PC-3 (cell line): ENCODE results near the gene SCAMP4. TPM values are rescaled to one million over a fixed set of nuclear protein-coding genes. Genes with fewer than 3 reads are reported as not detected.

ENCODE experiments used
- ATAC-seq: fragments of 200-7000 bp; cut with Tn5 transposase; 2 replicates; pipeline ENCODE4 v1.9.1; 2020; ENCODE audit warnings: mild to moderate bottlenecking, moderate library complexity
- BruUV-seq: library from RNA; stranded (reverse); fragments of 400-500 nt; replicated peaks from 2 replicates; lab custom pipeline; 2021; lab: Mats Ljungman, UMichigan
- CTCF ChIA-PET: fragments of 300-600 bp; sonication (Branson Sonifier 250); formaldehyde crosslinking; loops from one replicate; lab custom pipeline; 2022; ENCODE audit warnings: antibody characterized with exemption; lab: Charles Lee
- POLR2A ChIA-PET: fragments of 300-600 bp; sonication (Branson Sonifier 250); formaldehyde crosslinking; loops from one replicate; lab custom pipeline; 2022; ENCODE audit warnings: antibody characterized with exemption; ENCODE audit not compliant: unreplicated experiment; lab: Charles Lee
- DNase-seq: peaks from one replicate; pipeline ENCODE4 v3.0.0-alpha.2; 2015
- H2AFZ ChIP-seq: fragments of 300-600 bp; sonication (generic); 2 replicates; pipeline ENCODE4 v1.6.0; 2016; ENCODE audit warnings: antibody characterized with exemption, low read length
- H3F3A ChIP-seq: fragments of 300-600 bp; sonication (generic); one replicate; pipeline ENCODE4 v1.6.0; 2017; ENCODE audit warnings: antibody characterized with exemption, low read length, control low read depth, mild to moderate bottlenecking; ENCODE audit not compliant: unreplicated experiment
- H3K27ac ChIP-seq: fragments of 300-600 bp; sonication (generic); 2 replicates; pipeline ENCODE4 v1.5.1; 2016; ENCODE audit warnings: mild to moderate bottlenecking, low read length
- H3K27me3 ChIP-seq: fragments of 300-600 bp; sonication (generic); 2 replicates; pipeline ENCODE4 v1.6.1; 2016; ENCODE audit warnings: low read length, mixed read lengths
- H3K36me3 ChIP-seq: fragments of 300-600 bp; sonication (generic); 2 replicates; pipeline ENCODE4 v1.6.1; 2016; ENCODE audit warnings: low read depth, mixed run types, low read length, mixed read lengths
- H3K4me1 ChIP-seq: fragments of 300-600 bp; sonication (generic); 2 replicates; pipeline ENCODE4 v1.5.1; 2016; ENCODE audit warnings: low read length; ENCODE audit not compliant: insufficient read depth
- H3K4me2 ChIP-seq: fragments of 300-600 bp; sonication (generic); 2 replicates; pipeline ENCODE4 v1.6.0; 2016; ENCODE audit warnings: low read length
- H3K4me3 ChIP-seq: fragments of 300-600 bp; sonication (generic); 2 replicates; pipeline ENCODE4 v1.5.1; 2016; ENCODE audit warnings: mild to moderate bottlenecking, low read length, mixed read lengths
- H3K79me2 ChIP-seq: fragments of 300-600 bp; sonication (generic); 2 replicates; pipeline ENCODE4 v1.6.1; 2017; ENCODE audit warnings: low read length, mixed read lengths
- H3K9ac ChIP-seq: fragments of 300-600 bp; sonication (generic); 2 replicates; pipeline ENCODE4 v1.6.0; 2016; ENCODE audit warnings: mild to moderate bottlenecking, low read length
- H3K9me2 ChIP-seq: fragments of 300-600 bp; sonication (generic); replicated peaks from 2 replicates; pipeline ENCODE4 v1.6.1; 2016; ENCODE audit warnings: mixed run types, low read length, mixed read lengths
- H3K9me3 ChIP-seq: fragments of 300-600 bp; sonication (generic); 2 replicates; pipeline ENCODE4 v1.6.1; 2016; ENCODE audit warnings: low read length, mixed read lengths
- H4K20me1 ChIP-seq: fragments of 300-600 bp; sonication (generic); 2 replicates; pipeline ENCODE4 v1.6.1; 2016; ENCODE audit warnings: low read length, mixed read lengths
- EZH2 ChIP-seq: fragments of 300-600 bp; sonication (generic); IDR thresholded peaks from one replicate; pipeline ENCODE4 v1.6.1; 2017; ENCODE audit warnings: antibody characterized with exemption, mild to moderate bottlenecking, low read length; ENCODE audit not compliant: unreplicated experiment
- EZH2phosphoT487 ChIP-seq: fragments of 300-600 bp; sonication (generic); IDR thresholded peaks from 2 replicates; pipeline ENCODE4 v1.6.1; 2018; ENCODE audit warnings: mild to moderate bottlenecking, antibody characterized with exemption, low read length, borderline replicate concordance
- intact Hi-C: fragments of 100-400 bp; cut with micrococcal nuclease; formaldehyde crosslinking; loops from 2 replicates; pipeline ENCODE4 v1.9.0; 2023
- total RNA-seq: library from RNA; depleted of rRNA; stranded (reverse); fragments of >200 nt; gene quantifications from 2 replicates; pipeline ENCODE4 v1.2.3, GENCODE V29; 2014
- TF ChIP-seq, protein P1 (sequence below): fragments of 300-600 bp; sonication (generic); conservative IDR thresholded peaks from 2 replicates; pipeline ENCODE4 v1.5.1; 2017; ENCODE audit warnings: antibody characterized with exemption, low read depth, mild to moderate bottlenecking, low read length

Gene SCAMP4
- total RNA-seq, 1 experiment from 2014 or later: 61.5 TPM

DNA sequence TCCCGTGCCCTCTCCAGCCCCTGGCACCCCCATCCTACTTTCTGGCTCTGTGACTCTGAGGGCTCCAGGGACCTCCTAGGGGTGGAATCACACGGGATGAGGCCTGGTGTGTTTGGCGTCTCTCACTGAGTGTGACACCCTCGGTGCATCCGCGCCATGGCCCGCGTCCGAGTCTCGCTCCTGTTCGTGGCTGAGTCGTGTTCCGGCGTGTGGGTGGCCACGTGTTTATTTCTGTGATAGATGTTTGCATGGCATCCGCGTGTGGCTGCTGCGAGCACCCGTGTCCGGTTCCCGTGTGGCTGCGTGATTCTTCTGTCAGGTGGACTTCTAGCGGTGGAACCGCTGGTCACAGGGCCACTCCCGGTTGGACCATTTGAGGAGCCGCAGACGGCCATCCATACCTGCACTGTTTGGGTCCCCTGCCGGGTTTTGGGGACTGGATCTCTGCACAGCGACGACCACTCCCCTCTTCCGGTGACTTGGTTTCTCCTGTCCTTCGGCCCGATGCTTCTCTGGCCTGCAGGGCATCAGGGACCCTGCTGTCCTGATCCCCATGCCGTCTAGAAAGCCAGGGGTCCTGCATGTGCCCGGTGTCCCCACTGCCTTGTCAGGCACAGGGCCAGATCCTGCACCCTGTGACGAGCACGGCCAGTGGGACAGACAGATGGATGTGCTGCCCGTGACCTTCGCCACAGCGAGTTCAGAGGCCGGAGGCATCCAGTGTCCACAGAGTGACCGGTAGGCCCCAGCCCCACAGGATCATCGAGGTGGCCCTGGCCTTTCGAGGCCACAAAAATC is 44.3 kb downstream of the SCAMP4 start:
- Histone ChIP-seq H2AFZ (no peak overlapping the region), H3K27ac (no peak overlapping the region), H3K4me1 (no peaks in the 10 kb centered on the region), H3K9ac (no peak overlapping the region), H3K27me3 (no peaks in the 10 kb centered on the region), H3K4me3 (no peak overlapping the region), H3K79me2 (peaks cover 77% of the 10 kb centered on the region), H3K4me2 (no peak overlapping the region), H3K9me3 (no peaks in the 10 kb centered on the region), H3F3A (no peaks in the 10 kb centered on the region), H3K36me3 (no peaks in the 10 kb centered on the region), H4K20me1 (no peaks in the 10 kb centered on the region), H3K9me2 (no peaks in the 10 kb centered on the region)
- DNase-seq (no peak), ATAC-seq (no peak)
- ChIA-PET POLR2A (no interaction called here), CTCF (no interaction called here)
- intact Hi-C loops: no loop called here
- TF ChIP-seq EZH2phosphoT487 (no peak), EZH2 (no peak)
- TF ChIP-seq, protein P1, sequence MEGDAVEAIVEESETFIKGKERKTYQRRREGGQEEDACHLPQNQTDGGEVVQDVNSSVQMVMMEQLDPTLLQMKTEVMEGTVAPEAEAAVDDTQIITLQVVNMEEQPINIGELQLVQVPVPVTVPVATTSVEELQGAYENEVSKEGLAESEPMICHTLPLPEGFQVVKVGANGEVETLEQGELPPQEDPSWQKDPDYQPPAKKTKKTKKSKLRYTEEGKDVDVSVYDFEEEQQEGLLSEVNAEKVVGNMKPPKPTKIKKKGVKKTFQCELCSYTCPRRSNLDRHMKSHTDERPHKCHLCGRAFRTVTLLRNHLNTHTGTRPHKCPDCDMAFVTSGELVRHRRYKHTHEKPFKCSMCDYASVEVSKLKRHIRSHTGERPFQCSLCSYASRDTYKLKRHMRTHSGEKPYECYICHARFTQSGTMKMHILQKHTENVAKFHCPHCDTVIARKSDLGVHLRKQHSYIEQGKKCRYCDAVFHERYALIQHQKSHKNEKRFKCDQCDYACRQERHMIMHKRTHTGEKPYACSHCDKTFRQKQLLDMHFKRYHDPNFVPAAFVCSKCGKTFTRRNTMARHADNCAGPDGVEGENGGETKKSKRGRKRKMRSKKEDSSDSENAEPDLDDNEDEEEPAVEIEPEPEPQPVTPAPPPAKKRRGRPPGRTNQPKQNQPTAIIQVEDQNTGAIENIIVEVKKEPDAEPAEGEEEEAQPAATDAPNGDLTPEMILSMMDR: no peak
- BruUV-seq: no TSS peak

DNA sequence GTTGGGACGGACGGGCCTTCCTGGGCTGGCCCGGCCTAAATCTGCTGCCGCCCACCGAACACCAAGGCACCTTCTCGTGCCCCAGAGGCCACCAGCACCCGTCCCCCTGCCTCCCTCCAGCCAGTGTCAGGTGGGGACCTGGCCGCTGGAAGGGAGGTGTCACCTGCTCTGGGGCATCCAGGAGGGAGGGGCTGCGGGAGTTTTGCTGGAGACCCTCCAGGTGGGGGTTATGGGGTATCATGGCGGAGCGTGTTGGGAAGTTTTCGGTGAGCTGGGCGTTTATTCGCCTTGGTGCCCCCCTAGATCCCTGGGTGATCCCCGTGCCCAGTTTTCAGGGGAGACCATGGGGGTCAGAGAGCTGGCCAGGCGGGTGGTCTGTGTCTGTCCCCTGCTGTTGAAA is 45.4 kb downstream of the SCAMP4 start:
- H2AFZ ChIP-seq: no peak overlapping the region
- CTCF ChIA-PET: no interaction called here
- H4K20me1 ChIP-seq: no peaks in the 10 kb centered on the region
- H3K4me2 ChIP-seq: no peak overlapping the region
- TF ChIP-seq, protein P1: no peak
- no peak for TF ChIP-seq EZH2phosphoT487
- no TSS peak for BruUV-seq
- no peaks in the 10 kb centered on the region for H3K36me3 ChIP-seq
- no peaks in the 10 kb centered on the region for H3K9me2 ChIP-seq
- no peaks in the 10 kb centered on the region for H3K27me3 ChIP-seq
- no peak overlapping the region for H3K27ac ChIP-seq
- intact Hi-C loops: no loop called here
- ATAC-seq (no peak), DNase-seq (no peak)
- no peak overlapping the region for H3K9ac ChIP-seq
- H3K4me1 ChIP-seq: no peaks in the 10 kb centered on the region
- H3K79me2 ChIP-seq: peaks cover 72% of the 10 kb centered on the region
- POLR2A ChIA-PET: no interaction called here
- no peak overlapping the region for H3K4me3 ChIP-seq
- no peaks in the 10 kb centered on the region for H3F3A ChIP-seq
- no peaks in the 10 kb centered on the region for H3K9me3 ChIP-seq

DNA sequence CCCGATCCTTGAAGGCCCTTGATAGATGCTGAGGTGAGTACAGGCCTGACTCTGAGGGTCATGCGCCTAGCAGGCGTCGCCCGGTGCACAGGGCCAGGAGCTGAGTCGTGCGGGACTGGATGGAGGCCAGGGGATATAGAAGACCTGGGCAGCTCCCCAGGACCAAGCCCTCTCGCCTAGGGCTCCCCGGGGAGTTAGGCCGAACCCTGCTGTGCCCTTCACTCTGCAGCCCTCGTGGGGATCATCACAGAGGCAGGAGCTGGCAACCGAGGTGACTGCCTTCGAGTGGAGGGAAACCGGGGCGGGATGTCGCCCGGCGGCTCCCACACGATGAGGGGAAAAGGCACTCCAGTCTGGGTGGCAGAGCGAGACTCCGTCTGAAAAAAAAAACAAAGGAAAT is 47.4 kb downstream of the SCAMP4 start:
- peaks cover 66% of the 10 kb centered on the region for H3K79me2 ChIP-seq
- no peaks in the 10 kb centered on the region for H3F3A ChIP-seq
- no peak for TF ChIP-seq EZH2
- TF ChIP-seq EZH2phosphoT487: no peak
- TF ChIP-seq, protein P1: no peak
- H3K27ac ChIP-seq: no peak overlapping the region
- no peaks in the 10 kb centered on the region for H3K4me1 ChIP-seq
- ChIA-PET POLR2A (no interaction called here), CTCF (no interaction called here)
- no peak overlapping the region for H2AFZ ChIP-seq
- ATAC-seq: no peak
- no peak for DNase-seq
- no peaks in the 10 kb centered on the region for H3K36me3 ChIP-seq
- intact Hi-C loops: no loop called here
- no TSS peak for BruUV-seq
- H4K20me1 ChIP-seq: no peaks in the 10 kb centered on the region
- no peak overlapping the region for H3K9ac ChIP-seq
- no peaks in the 10 kb centered on the region for H3K9me2 ChIP-seq
- no peaks in the 10 kb centered on the region for H3K27me3 ChIP-seq
- H3K4me2 ChIP-seq: no peak overlapping the region
- H3K4me3 ChIP-seq: no peak overlapping the region
- H3K9me3 ChIP-seq: no peaks in the 10 kb centered on the region
